SIG-M5 treated with dmso at 0.1 percent for 504 hours (cell line): ENCODE data around the gene CACNA2D3.

Experiments used
- DNase-seq: peaks from one replicate; lab custom pipeline; 2025; ENCODE audit not compliant: unreplicated experiment; lab: John Stamatoyannopoulos, UW

CACNA2D3 gene

DNA sequence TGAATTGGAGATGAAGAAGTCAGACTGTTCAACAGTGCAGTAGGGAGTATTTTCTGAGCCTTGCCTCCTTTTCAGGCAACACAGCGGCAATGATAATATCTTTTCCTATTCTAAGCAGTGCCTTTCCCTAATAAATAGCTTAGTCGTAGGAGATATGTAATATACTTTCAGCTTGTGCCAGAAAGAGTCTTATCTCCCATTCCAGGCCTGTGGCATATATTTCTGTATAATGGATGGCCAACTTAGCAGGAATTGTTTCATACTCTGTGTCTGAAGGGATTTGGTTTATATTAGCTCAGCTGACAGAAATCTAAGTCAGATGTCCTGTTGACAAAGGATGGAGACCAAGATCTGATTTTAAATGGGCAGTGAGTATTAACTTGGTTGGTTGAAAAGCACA, 397.1 kb downstream of the CACNA2D3 start:
- no peak for DNase-seq

DNA sequence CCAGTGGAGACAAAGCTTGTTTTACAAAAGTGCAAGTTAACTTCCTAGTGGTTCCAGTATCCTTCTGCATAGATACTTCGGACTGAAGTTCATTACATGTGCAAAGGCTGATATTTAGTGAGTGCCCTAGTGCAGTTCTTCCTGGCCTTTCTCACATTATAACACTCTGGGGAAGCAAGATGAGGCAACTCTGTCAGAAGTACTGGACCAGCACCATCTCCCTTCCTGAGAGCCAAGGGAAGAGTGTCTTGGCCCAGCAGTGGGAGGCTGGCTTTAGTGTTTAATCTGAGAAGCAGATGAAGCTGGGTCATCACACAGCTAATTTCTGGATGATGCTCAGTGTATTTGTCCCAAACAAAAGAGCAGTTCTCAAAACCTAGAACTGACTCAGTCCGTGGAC, 397.7 kb downstream of the CACNA2D3 start:
- DNase-seq = no peak

DNA sequence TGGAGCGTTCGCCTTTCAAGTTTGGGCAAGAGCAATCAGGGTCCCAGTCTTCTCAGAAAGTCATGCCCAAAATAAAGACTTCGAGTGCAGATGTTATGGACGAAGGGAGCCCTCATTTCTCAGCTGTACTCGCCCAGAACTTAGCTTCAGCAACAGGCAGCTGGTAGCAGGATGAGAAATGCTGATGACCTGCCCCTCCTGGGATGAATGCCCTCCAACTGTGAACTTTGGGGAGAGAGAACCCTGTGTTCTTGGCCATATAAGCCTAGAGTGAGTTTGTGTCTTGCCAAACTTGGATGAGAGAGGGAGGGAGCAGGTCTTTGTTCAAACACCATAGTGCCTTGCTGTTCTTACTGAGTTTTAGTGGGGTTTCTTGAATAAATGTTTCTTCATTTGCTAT, 405.2 kb downstream of the CACNA2D3 start:
- no peak for DNase-seq

DNA sequence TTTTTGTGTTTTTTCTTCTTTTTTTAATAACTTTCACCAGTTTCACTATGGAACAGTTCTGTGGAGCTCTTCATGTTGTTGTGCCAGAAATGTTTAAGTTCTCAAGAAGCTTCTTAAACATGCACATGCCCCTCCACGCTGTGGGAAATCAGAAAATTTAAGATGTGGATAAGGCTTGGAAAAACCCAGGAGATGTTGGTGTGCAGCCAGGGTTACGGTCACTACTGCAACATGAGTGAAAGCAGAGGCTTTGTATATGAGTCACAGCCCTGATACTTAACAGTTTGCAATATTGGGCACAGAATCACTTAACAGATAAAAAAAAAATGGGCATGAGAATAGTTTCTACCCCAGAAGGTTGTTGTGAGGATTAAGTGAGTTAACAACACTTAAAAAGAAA, 405.6 kb downstream of the CACNA2D3 start:
- no peak for DNase-seq

DNA sequence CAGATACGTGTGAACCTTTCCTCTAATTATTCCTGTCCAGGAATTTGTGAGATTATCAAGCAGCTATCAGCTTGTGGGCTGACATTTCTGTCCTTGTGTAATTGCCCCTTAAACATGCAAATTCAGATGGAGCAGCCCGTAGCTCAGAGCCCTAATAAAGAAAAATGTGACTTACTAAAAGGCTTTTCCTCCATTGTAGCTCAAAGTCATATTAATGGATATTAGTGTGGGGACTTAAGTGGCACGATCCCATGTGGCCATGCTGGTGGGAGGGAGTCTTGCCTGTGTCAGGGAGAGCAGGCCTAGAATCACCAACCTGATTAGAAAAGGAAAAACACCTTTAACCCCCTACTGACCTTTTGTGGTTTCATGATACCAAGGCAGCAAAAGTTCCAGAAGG, 406.3 kb downstream of the CACNA2D3 start:
- no peak for DNase-seq

DNA sequence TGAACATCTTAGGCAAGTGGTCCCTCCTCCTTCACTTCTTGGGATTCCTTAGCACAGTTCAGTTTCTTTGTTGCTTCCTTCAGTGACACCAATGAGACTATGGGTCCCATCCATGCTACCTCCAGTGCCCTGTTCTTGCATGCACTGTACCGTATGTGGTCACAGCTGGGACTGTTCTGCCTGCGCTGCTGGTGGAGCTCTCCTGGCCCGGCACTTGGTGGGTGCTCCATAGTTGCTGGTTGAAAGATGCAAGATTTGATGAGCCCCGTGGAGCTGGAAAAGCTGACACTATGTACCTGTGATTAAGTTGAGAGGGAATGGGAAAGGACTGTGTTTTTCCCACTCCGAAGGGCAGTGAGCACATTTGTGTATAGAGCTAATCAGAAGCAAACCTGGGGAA, 407.7 kb downstream of the CACNA2D3 start:
- DNase-seq = no peak

DNA sequence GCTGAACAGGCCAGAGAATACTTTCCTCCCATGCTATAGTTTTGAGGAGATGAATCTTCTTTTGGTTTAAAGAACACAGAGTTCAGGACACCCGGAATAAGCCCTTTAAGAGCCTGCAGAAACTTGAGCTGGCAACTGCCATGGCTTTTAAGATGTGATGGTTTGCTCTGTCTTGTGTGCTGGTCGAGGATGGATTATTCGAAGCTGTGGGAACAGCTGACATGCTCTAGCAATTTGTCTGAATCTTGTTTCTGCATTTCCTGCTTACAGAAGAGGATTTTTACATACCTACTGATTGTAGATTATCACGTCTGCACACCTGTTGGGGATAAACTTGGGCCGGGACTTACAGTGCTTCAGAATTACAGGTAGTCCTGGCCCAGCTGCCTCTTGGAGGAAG, 408.6 kb downstream of the CACNA2D3 start:
- DNase-seq = no peak

DNA sequence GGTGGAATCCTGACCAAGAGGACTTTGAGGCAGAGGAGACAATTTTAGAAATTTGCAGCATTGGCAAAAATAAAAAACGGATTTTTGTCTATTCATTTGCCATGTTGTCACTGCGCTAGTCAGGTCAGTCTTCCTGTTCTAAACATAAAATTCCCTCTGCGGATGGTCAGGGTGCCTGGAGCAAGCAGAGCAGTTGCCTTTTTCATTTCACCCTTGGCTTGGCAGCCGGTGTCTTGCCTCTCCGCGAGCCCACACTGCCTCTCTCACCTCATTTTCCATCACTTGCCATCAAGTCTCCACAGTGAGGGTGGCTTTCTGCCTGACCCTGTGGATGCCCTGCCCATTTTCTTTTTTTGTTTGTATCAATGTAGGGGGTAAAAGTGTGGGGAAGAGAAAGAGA, 409.4 kb downstream of the CACNA2D3 start:
- no peak for DNase-seq

DNA sequence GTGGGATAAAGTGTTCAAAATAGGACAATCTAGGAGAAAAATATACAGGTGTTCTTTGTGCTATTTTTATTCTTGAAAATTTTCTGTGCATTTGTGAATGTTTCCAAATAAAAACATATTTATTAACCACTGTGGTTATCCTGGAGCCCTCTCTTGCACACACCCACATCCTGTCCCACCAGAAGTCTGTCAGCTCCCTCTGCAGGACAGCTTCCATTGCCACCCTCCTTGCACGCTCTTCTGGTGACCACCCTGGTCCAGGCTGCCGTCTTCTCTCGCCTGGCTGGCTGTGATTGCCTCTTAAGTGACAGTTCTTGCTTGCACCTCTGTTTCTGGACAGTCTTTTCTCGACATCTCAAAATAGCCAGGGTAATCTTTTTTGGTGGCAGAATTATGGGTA, 411.5 kb downstream of the CACNA2D3 start:
- DNase-seq = no peak

DNA sequence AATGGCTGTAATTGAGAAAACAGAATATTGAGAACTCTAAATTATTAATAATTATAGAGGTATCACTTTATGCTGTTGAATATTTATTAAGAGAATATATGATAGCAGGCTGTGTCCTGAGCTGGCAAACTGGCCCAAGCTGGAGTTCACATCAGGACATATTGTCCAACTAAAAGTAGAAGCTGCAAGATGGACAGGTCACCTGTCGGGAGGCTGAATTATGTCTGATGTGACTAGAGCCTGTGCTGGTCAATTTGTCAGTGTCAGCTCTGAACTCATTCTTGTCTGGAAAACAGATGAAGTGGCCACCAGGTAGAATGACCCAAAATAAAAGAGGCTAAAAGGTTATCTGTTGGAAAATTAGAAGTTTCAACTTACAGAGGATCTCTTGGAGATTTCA, 413.3 kb downstream of the CACNA2D3 start:
- no peak for DNase-seq

DNA sequence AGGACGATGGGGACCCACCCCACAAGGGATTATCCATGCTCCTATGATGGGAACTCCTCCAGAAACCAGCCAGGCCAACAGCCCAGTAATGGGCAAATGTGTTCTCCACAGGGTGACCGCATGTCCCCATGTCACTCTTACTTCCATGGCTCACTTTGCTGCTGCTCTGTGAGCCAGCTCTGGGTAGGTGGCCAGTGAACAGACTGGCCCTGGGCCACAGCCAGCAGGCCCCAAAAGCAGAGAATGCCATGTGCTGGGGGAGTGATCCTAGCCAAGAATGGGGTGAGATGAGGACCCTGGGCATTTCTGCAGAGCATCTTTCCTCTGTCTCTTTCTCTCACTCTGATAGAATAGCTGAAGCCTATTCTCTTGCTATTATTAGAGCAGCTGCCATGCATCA, 414.1 kb downstream of the CACNA2D3 start:
- no peak for DNase-seq

DNA sequence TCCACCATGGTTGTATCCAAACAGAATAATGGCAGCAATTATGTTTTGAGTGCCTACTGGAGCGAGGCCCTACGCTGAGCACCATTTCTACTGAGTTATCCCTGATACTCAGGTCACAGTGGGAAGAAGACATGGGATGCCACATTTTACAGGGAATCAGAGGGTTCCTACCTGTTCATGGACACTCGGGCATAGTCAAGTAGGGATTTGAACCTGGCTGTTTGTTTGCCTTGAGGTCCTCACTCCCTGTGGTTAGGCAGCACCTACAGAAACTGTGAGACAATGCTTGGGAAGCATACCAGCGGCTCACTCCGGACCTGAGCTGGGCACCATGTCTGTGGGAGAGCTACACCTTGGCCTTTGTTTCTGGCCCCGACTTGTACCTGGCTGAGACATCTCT, 415.2 kb downstream of the CACNA2D3 start:
- no peak for DNase-seq

DNA sequence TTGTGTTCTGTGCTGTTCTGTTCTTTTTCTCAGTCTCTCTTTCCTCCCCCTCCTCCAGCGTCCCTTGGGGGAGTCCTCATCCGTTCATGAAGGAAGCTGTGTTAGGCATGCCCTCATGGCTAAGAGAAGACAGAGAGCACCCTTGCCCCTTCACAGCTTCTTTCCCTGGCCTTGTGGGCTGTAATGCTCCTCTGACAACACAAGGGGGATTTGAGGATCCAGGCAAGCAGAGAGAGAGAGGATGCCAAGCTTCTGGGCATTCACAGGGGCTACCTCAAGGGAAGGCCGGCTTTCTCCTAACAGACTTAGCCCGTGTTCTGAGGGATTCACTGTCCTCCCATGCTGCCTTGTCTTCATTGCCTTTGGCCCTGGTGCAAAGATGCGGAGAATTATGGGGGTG, 416.0 kb downstream of the CACNA2D3 start:
- DNase-seq = peak; percentile 0

DNA sequence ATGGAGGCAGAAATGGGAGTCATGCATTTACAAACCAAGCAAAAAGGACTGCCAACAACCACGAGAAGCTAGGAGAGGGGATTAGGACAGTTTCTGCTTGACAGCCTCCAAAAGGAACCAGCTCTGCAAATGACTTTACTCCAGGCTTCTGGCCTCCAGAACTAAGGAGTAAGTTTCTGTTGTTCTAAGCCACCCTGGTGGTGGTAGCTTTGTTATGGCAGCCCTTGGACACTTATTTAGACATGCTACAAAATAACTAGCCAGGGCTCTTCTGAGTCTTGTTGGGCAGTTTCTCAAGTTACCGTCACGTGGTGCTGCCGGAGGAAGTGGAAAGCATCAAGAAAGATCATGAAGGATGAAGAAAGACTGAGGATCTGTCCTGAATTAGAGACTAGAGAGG, 419.0 kb downstream of the CACNA2D3 start:
- DNase-seq = no peak

DNA sequence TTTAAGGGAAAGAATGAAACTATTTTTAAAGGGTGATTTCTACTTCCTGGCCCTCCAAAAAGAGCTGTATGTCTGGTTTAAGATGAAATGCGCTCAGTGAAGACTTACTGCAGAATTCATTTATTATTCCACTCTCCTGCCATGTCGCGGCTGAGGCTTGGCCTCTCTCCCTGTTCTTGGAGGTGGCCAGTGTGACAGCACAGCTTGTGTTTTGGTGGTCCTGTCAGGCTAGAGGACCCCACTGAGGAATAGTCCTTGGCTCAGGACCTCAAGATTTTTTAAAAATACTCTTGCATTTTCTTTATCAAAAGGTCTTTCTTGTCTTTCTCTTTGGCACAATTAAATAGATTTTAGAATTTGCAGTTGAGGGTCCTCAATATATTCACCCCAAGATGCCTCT, 421.1 kb downstream of the CACNA2D3 start:
- DNase-seq = no peak

DNA sequence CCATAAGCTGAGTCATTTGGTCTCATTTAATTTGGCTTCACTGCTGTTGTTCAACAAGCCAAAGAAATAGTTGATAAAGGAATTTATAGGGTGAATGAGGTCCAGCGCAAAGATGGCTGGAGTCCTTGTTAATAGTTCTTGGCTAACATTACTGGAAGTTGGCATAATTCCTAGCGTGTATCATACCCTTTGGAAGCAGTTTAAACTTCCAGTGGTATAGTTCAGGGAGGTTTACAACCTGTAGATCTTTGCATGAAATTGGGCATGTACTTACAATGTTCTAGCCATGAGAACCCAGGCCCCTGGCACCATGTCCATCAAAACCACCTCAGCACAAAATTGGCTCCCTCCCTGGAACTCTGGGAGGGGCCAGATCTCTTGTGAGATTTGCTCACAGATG, 424.7 kb downstream of the CACNA2D3 start:
- DNase-seq = no peak

DNA sequence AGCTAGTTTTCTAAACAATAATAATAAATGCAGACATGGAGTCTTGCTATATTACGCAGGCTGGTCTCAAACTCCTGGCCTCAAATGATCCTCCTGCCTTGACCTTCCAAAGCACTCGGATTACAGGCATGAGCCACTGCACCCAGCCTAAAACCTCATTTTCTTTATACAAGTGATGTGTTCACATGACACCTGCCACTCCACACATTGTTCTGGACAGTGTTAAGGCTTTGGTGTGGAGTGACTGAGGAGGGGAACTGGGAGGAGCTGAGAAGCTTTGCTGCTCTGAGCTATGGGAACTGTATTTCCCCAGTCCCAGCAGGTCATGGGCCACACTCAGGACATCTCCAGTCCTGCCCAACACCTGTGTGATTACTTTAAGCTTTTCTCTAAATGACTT, 425.5 kb downstream of the CACNA2D3 start:
- DNase-seq = no peak

DNA sequence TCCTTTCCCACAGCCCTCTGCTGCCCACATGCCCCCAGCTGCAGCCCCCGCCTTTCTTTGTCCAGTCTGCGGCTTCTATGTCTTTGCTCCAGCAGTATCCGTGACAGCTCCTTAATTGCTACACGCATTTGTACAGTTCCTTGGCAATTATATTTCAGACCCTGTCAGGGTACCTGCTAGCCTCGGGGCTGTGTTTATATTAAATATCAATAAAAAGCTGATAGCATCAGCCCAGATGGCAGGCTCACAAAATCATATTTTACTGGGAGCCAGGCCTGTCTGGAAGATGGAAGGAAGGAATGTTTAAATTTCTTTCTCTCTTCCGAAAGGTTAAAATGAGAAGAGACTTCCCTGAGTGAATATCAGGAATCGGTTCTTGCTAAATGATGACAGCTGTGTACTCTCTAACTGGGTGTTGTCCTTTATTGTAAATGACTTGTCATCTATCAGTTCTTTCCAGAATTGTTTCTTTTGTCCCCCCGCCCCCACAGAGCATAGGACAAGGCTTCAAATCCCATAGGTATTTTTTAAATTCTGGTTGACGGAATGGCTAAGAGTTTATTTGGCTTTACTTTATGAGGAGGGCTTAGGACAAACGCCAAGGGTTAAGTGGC, 427.4 kb downstream of the CACNA2D3 start:
- no peak for DNase-seq

DNA sequence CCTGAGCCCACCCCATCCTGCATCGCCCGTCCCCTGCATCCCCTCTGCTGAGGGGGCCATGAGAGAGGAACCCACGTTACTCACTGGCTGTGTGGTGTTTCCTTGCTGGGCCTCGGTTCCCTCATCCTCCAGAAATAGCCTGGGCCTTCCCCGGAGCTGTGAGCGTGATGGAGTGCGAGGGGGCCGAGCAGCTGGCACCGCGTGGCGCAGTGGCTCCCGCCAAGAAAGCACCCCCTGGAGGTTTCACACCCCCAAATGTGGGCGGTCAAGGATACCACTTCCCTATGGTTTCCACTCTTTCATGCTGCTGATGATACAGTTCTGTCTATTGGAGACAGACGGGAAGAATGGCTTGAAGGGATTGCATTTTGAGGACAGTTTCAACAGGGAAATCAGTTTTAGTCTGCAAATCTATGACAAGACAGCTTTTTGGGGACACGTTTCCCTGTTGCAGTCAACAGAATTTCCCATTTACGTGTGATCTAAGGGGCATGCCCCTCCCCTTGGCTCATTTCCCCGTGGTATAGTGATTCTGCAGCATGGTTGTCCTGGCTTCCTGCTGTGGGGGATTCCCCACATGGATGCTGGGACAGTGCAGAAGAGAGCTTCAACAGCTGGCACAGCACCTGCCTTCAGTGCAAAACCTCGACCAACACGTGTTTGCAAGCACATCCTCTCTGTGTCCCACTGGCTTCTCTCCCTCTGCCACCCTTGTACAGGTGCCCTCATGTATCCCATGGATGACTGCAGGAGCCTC, 428.0 kb downstream of the CACNA2D3 start:
- no peak for DNase-seq

DNA sequence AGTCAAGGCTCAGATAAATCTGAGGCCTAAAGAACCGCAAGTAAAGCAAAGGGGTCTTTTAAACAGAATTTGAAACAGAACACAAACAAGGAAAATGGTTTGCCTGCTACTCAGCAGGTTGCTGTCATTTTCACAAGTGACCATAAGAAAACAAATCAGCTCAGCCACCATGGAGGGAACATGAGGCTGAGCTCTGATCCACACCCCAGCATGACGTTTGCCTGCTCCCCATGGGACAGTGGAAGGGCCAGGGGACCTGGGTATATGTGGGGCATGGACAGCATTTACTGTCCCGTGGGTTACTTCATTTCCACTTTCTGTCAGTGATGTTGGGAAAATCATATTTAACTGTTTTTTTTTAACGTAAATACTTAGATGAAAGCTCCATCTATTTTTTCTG, 434.3 kb downstream of the CACNA2D3 start:
- DNase-seq = no peak

DNA sequence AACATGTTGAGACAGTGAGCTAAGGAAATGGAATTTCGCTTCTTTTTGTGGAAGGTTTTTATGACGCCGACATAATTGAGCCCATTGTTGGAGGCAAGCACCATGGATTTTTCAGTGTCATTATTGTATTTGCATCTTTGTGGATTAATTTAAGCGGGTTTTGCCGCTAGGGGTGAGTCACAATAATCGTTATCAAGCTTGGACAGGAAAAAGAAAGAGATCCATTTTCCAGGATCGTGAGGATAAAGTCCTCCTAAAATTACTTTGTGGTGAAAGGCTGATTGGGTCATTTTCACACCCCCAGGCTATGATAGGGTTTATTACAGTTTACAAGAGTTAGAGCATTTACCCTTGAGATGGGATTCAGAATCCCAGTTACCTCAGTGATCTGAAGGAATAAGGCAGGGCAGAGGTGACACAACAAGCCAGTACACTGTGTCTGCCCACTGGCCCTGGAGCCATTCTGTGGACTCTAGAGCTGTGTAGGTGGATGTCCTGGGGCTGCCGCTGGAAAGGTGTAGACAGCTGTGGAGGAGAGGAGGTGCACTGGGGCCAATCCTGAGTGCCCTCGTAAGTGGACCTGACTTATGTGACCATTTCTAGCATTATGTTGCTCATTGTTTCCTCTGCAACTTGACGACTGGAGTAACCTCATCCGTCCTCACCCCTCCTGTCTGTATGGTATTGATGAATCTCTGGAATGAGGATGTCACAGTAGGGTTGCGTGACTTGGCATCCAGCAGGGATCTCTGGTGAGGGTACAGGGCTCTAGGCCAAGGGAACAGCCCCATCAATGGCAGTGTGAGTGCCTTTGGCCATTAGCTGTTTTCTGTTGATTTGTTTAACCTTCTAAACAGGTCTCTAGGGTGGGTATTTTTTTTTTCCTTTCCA, 435.4 kb downstream of the CACNA2D3 start:
- DNase-seq = no peak
